Erythroblast (primary cell): ENCODE data around the gene PIK3AP1.

ENCODE experiments used
- GATA1 ChIP-seq: IDR thresholded peaks from 2 replicates; pipeline ENCODE4 v1.6.1; 2011; ENCODE audit warnings: low read depth, mild to moderate bottlenecking, control low read depth, low read length, moderate library complexity
- POLR2A ChIP-seq: IDR thresholded peaks from 2 replicates; pipeline ENCODE4 v1.6.1; 2011; ENCODE audit warnings: mild to moderate bottlenecking, low read length

GRCh38 chr10:96672481-96673175 is 47.7 kb downstream of the PIK3AP1 start:
- no peak for TF ChIP-seq POLR2A
- TF ChIP-seq GATA1: no peak
